HG03066 (cell line): Measurements from ENCODE around the gene CFAP221.

Experiments used
- ATAC-seq: cut with Tn5 transposase; IDR thresholded peaks from one replicate; pipeline ENCODE4 v1.9.1; 2021; ENCODE audit warnings: low read depth; ENCODE audit not compliant: unreplicated experiment

CFAP221 gene

DNA sequence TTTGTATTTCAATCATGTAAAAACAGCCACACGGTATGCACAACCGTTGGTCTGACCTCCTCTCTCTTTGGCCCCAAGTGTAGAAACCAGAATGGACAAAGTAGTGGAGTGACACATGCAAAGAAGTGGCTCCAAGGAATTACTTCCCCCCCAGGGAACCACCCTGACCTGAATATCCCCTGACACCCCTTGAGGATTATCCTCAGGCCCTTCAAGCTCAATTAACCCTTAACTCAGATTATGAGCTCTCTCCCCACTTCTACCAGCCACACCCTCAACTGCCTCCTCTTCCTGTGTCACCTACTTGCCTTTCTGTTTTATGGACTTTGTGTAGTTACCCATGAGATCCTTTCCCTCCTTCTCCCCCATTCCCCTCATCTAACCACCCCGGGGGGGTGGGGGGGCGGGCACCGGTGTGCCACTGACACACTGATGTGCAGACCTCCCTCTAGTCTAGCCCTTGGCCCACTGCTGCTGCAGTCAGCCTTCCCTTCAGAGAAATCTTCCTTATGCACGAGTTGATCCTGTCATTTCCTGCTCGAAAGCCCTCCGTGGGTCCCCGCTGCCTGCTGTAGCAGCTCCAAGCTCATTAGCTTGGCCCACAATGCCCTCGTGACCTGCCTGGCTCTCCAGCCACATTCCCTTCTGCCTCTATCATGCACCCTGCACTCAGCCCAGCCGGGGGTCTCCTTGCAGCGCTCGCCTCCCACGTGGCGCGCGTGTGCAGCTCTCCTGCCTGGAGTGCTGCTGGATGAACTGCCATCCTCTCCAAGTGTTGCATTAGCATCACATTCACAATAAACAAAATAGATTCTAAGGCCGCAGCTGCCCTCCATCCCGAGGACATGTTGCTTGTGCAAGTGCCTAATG, 94.7 kb downstream of the CFAP221 start:
- no peak for ATAC-seq

DNA sequence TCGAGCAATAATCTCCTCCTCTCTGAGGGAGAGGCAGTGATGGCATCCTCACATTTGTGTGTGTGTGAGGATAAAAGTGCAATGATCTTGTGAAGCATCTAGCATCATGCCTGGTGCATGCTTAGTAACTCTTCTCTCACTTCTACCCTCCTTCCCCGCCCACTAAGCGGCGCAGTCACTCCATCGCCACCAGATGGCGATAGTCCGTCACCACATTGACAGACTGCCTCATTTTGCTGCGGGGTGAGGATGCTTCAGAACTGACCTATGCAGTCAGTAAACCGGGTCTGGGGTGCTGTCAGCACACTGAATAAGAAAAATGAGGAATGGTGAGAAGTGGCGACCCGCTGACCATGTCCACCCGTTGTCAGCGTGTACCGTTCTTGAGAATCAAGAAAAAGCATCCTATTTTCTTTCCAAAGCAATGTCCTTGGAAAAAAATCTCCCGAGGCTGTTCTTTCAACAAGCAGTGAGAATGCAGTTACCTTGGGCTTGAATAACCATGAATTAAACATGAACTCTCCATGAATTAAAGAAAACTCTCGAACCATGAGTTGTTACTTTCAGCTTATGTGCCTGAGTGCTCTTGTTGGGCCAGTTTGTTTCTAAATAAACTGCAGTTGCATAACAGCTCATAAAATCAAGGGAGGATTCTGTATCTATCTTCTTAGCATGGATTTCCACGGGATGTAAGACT, 97.5 kb downstream of the CFAP221 start:
- ATAC-seq, result peak; percentile 83

DNA sequence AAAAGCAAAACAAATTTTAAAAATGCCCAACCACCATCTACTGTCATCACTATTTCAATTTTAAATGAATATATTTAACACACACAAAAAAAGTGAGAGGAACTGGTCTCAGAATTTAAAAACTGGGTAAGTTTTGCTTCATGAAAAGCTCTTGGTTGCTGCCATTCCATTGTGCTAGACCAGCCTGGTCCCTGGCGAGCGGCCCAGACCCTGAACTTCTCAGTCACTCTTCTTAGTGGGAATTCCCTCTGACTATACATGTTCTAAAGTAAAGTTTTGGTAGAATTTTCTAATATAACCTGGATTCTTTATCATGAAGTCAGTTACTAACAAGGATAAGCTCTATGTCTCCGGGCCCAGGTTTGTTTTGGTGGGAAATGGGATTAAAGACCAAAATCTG, 99.9 kb downstream of the CFAP221 start:
- no peak for ATAC-seq

DNA sequence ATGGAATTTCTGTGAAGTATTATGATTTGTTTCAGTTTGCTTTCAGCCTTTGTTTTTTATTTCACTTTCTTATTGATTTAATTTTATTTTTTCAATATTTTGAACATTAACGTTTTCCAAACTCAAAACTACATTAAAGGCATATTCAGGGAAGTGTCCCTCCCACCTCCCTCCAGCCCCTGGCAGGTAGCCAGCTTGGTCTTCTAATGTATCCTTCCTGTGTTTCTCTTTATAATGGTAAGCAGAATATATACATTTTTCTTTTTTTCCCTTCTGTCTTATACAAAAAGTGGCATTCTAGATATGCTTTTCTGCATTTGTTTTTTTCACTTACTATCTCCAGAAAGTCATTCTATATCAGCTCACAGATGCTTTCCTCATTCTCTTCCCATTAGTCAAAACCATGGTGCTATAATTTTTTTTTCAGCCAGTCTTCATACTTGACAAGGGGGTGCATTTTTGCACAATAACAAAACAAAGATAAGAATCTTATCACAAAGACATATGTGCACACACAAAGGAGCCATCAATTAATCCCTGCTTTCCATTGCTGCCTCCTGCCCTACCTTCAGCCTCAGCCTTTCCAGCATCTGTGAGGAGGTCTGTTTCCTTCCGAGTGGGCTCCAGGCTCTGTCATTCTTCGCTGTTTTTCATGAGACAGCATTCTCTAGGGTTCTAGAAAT, 101.1 kb downstream of the CFAP221 start:
- ATAC-seq, result no peak

GRCh38 chr2:119646149-119646548, 101.9 kb downstream of the CFAP221 start:
- no peak for ATAC-seq

GRCh38 chr2:119647440-119648169, 103.4 kb downstream of the CFAP221 start:
- no peak for ATAC-seq

GRCh38 chr2:119649364-119649917, 105.2 kb downstream of the CFAP221 start:
- ATAC-seq, result no peak

DNA sequence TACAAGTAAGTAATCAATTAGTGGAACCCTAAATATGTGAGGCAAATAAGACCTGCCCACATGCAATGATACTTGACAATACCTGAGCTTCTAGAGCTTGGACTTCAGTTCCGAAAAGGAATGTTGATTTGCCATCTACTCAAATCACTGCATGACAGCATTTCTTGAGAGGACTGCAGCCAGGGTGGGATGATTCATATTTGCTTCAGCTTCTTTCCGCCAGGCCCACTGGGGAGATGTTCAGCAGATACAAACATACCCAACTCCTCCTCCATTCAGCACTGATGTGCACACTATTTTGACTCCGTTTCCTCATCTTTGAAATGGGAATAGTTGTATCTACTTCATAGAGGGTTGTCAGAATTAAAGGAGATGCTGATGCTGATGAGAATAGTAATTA, 106.0 kb downstream of the CFAP221 start:
- no peak for ATAC-seq

DNA sequence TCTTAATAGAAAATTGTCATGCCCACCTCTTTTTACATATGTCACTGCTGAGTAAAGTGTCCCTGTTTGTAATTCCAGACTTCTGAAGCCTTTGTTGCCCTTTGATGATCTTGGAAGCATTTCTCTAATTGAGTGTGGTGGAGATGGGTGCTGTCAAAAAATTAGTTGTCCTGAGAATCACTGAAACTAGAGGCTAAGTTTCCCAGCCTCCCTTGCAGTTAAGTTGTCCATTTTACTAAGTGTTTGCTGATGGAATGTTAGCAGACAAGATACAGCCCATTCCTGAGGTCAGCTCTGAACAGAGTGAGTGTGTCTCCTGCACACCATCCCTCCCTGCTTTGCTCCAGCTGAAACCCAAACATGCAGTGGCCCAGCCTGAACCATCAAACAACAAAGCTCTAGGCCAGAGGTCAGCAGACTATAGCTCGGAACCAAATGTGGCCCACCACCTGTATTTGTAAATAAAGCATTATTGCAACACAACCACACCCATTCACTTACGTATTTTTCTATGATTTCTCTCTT, 106.7 kb downstream of the CFAP221 start:
- ATAC-seq, result no peak

- no peak for ATAC-seq
Measured at GRCh38 chr2:119657466-119658145, 113.4 kb downstream of the CFAP221 start.

- no peak for ATAC-seq
Measured at GRCh38 chr2:119659601-119660342, 115.5 kb downstream of the CFAP221 start.

- ATAC-seq, result no peak
Measured at GRCh38 chr2:119660343-119660658, 116.1 kb downstream of the CFAP221 start.

GRCh38 chr2:119662297-119662696, 118.0 kb downstream of the CFAP221 start:
- ATAC-seq, result no peak

- no peak for ATAC-seq
Measured at GRCh38 chr2:119668546-119668945, 124.3 kb downstream of the CFAP221 start.

- ATAC-seq, result no peak
Measured at GRCh38 chr2:119671016-119671415, 126.8 kb downstream of the CFAP221 start.

- ATAC-seq, result no peak
Measured at GRCh38 chr2:119671752-119672151, 127.5 kb downstream of the CFAP221 start.

DNA sequence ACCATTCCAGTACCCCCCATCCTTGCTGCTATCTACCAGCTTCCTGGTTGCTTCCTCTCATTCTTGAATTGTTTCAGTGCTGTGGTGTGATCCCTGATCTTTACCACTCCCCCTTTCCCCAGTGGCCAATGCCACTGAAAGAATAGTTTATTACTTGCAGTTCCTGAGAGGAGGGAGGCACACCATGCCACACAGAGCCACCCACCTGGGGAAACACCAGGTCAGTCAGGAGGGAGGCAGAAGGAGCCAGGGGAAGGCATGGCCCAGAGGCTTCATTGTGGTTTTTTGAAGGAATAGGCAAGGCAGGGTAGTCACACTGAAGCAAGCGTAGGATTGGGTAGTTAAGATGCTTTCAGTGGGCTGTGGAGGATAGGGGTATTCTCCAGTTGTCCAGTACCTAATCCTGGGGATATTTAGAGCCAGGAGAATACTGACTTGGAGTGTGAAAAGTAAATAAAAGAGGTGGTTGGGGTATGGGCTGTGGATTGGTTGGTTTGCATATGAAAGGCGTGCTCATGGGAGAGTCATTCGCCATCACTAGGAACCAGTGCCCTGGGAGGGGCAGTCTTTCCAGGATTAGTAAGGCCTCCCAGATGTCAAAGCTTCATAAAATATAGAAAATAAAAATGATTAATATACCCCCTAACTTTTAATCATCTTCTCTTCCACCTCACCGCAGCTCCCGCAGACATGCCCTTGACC, 128.1 kb downstream of the CFAP221 start:
- ATAC-seq, result no peak

GRCh38 chr2:119673796-119674195, 129.5 kb downstream of the CFAP221 start:
- ATAC-seq, result no peak
